IMR-90 (cell line): ENCODE measurements around the gene USP9X. TPM values are rescaled to one million over a fixed set of nuclear protein-coding genes. Genes with fewer than 3 reads are reported as not detected.

Experiments
- ATAC-seq: fragments of 200-7000 bp; cut with Tn5 transposase; 2 replicates; pipeline ENCODE4 v1.9.1; 2020; ENCODE audit warnings: low read depth, mild to moderate bottlenecking, moderate library complexity
- BruUV-seq: library from RNA; stranded (reverse); fragments of 400-500 nt; replicated peaks from 2 replicates; lab custom pipeline; 2021; lab: Mats Ljungman, UMichigan
- CTCF ChIA-PET: fragments of 300-600 bp; formaldehyde crosslinking; extraction: SDS; loops from one replicate; lab custom pipeline; 2021; ENCODE audit warnings: antibody characterized with exemption; lab: Yijun Ruan, JAX
- POLR2A ChIA-PET: fragments of 300-600 bp; sonication (Branson Sonifier 250); formaldehyde crosslinking; loops from one replicate; lab custom pipeline; 2022; ENCODE audit warnings: antibody characterized with exemption; ENCODE audit not compliant: unreplicated experiment; lab: Charles Lee
- DNase-seq: peaks from one replicate; pipeline ENCODE4 v3.0.0; 2013
- H2AFZ ChIP-seq: replicated peaks from 2 replicates; pipeline ENCODE3; 2013; ENCODE audit warnings: low read length, mild to moderate bottlenecking; ENCODE audit not compliant: poor library complexity
- H2AK5ac ChIP-seq: 2 replicates; pipeline ENCODE4 v1.6.1; 2013; ENCODE audit warnings: low read depth, low read length, inconsistent platforms
- H2AK9ac ChIP-seq: replicated peaks from 2 replicates; pipeline ENCODE3; 2013; ENCODE audit warnings: mild to moderate bottlenecking, low read depth, low read length, moderate library complexity; ENCODE audit not compliant: poor library complexity
- H2BK120ac ChIP-seq: 2 replicates; pipeline ENCODE4 v1.6.1; 2013; ENCODE audit warnings: low read depth, low read length, inconsistent platforms
- H2BK15ac ChIP-seq: 3 replicates; pipeline ENCODE4 v1.6.1; 2013; ENCODE audit warnings: low read depth, low read length, inconsistent platforms
- H2BK20ac ChIP-seq: 2 replicates; pipeline ENCODE4 v1.6.1; 2013; ENCODE audit warnings: low read depth, mild to moderate bottlenecking, inconsistent platforms, low read length, moderate library complexity
- H2BK5ac ChIP-seq: 2 replicates; pipeline ENCODE4 v1.6.1; 2013; ENCODE audit warnings: mild to moderate bottlenecking, low read depth, low read length, inconsistent platforms; ENCODE audit not compliant: poor library complexity, severe bottlenecking
- H3K14ac ChIP-seq: replicated peaks from 2 replicates; pipeline ENCODE4 v1.6.1; 2013; ENCODE audit warnings: low read depth, low read length, inconsistent platforms
- H3K18ac ChIP-seq: 2 replicates; pipeline ENCODE4 v1.6.1; 2013; ENCODE audit warnings: low read depth, low read length, control low read depth
- H3K23ac ChIP-seq: 2 replicates; pipeline ENCODE4 v1.6.1; 2013; ENCODE audit warnings: low read depth, low read length, inconsistent platforms
- H3K27ac ChIP-seq: 2 replicates; pipeline ENCODE4 v1.5.1; 2013; ENCODE audit warnings: mild to moderate bottlenecking, control low read depth, low read length; ENCODE audit not compliant: insufficient read depth
- H3K27me3 ChIP-seq: 2 replicates; pipeline ENCODE4 v1.6.1; 2013; ENCODE audit warnings: low read length; ENCODE audit not compliant: control insufficient read depth, insufficient read depth
- H3K36me3 ChIP-seq: 2 replicates; pipeline ENCODE4 v1.6.1; 2013; ENCODE audit warnings: low read length, mixed read lengths; ENCODE audit not compliant: control insufficient read depth, insufficient read depth
- H3K4ac ChIP-seq: 2 replicates; pipeline ENCODE4 v1.6.1; 2013; ENCODE audit warnings: low read depth, low read length, inconsistent platforms
- H3K4me1 ChIP-seq: 2 replicates; pipeline ENCODE4 v1.6.1; 2013; ENCODE audit warnings: low read length, mixed read lengths; ENCODE audit not compliant: control insufficient read depth, insufficient read depth
- H3K4me2 ChIP-seq: 2 replicates; pipeline ENCODE4 v1.6.1; 2013; ENCODE audit warnings: low read depth, mild to moderate bottlenecking, control low read depth, low read length, moderate library complexity
- H3K4me3 ChIP-seq: 2 replicates; pipeline ENCODE4 v1.5.1; 2013; ENCODE audit warnings: low read depth, mild to moderate bottlenecking, control low read depth, low read length, moderate library complexity; ENCODE audit not compliant: insufficient read depth
- H3K56ac ChIP-seq: 2 replicates; pipeline ENCODE4 v1.6.1; 2013; ENCODE audit warnings: low read length, inconsistent platforms; ENCODE audit not compliant: insufficient read depth; ENCODE audit errors: extremely low read depth
- H3K79me1 ChIP-seq, 2 experiments: 2 replicates each; pipeline ENCODE4 v1.6.1; 2013; ENCODE audit warnings: low read length in 2 of 2, inconsistent platforms in 1 of 2, low read depth in 1 of 2
- H3K9ac ChIP-seq: 2 replicates; pipeline ENCODE4 v1.6.1; 2013; ENCODE audit warnings: low read depth, low read length, control low read depth
- H3K9me1 ChIP-seq: 2 replicates; pipeline ENCODE4 v1.6.1; 2013; ENCODE audit warnings: low read length, inconsistent platforms; ENCODE audit not compliant: insufficient read depth
- H3K9me3 ChIP-seq: 2 replicates; pipeline ENCODE4 v1.6.1; 2013; ENCODE audit warnings: low read length; ENCODE audit not compliant: control insufficient read depth, insufficient read depth
- H4K20me1 ChIP-seq: 2 replicates; pipeline ENCODE4 v1.6.1; 2013; ENCODE audit warnings: low read length, inconsistent platforms; ENCODE audit not compliant: insufficient read depth
- H4K5ac ChIP-seq: 2 replicates; pipeline ENCODE4 v1.6.1; 2013; ENCODE audit warnings: mild to moderate bottlenecking, low read depth, low read length, control low read depth
- H4K8ac ChIP-seq, 2 experiments: 2 replicates each; pipeline ENCODE4 v1.6.1; 2013; ENCODE audit warnings: low read depth in 2 of 2, low read length in 2 of 2, control low read depth in 1 of 2, inconsistent platforms in 1 of 2
- H4K91ac ChIP-seq: 2 replicates; pipeline ENCODE4 v1.6.1; 2013; ENCODE audit warnings: low read depth, low read length, inconsistent platforms; ENCODE audit not compliant: insufficient read depth
- BHLHE40 ChIP-seq: fragments of 150-350 bp; IDR thresholded peaks from 2 replicates; pipeline ENCODE4 v1.6.1; 2016; ENCODE audit warnings: mild to moderate bottlenecking, low read depth, low read length
- CEBPB ChIP-seq: IDR thresholded peaks from 2 replicates; pipeline ENCODE4 v1.6.1; 2012; ENCODE audit warnings: low read depth, low read length, improper control_type of control experiment
- CHD1 ChIP-seq: IDR thresholded peaks from 2 replicates; pipeline ENCODE4 v1.6.1; 2012; ENCODE audit warnings: low read depth, low read length, improper control_type of control experiment
- CTCF ChIP-seq: conservative IDR thresholded peaks from 2 replicates; pipeline ENCODE4 v1.5.1; 2012; ENCODE audit warnings: mild to moderate bottlenecking, low read depth, low read length, improper control_type of control experiment
- ELK1 ChIP-seq: fragments of 150-350 bp; IDR thresholded peaks from 2 replicates; pipeline ENCODE4 v1.6.1; 2016; ENCODE audit warnings: low read depth, mild to moderate bottlenecking, low read length, moderate library complexity, borderline replicate concordance
- FOS ChIP-seq: fragments of 150-350 bp; IDR thresholded peaks from 2 replicates; pipeline ENCODE4 v1.6.1; 2016; ENCODE audit warnings: low read depth, low read length
- MAFK ChIP-seq: IDR thresholded peaks from 2 replicates; pipeline ENCODE4 v1.6.1; 2012; ENCODE audit warnings: low read depth, low read length, improper control_type of control experiment
- MAZ ChIP-seq: IDR thresholded peaks from 2 replicates; pipeline ENCODE4 v1.6.1; 2012; ENCODE audit warnings: low read depth, mild to moderate bottlenecking, low read length, improper control_type of control experiment, moderate library complexity, borderline replicate concordance
- MXI1 ChIP-seq: IDR thresholded peaks from 2 replicates; pipeline ENCODE4 v1.6.1; 2012; ENCODE audit warnings: low read depth, mild to moderate bottlenecking, low read length, moderate library complexity, borderline replicate concordance
- NFE2L2 ChIP-seq: fragments of 150-350 bp; IDR thresholded peaks from 2 replicates; pipeline ENCODE4 v1.6.1; 2016; ENCODE audit warnings: low read depth, mild to moderate bottlenecking, low read length
- POLR2A ChIP-seq: IDR thresholded peaks from 2 replicates; pipeline ENCODE4 v1.6.1; 2012; ENCODE audit warnings: mild to moderate bottlenecking, low read depth, low read length
- RAD21 ChIP-seq: IDR thresholded peaks from 2 replicates; pipeline ENCODE4 v1.6.1; 2012; ENCODE audit warnings: low read length, improper control_type of control experiment
- RCOR1 ChIP-seq: IDR thresholded peaks from 2 replicates; pipeline ENCODE4 v1.6.1; 2012; ENCODE audit warnings: mild to moderate bottlenecking, low read length, improper control_type of control experiment; ENCODE audit not compliant: insufficient replicate concordance
- RFX5 ChIP-seq: IDR thresholded peaks from 2 replicates; pipeline ENCODE4 v1.8.0; 2012; ENCODE audit warnings: low read depth, mild to moderate bottlenecking, low read length, moderate library complexity
- SMC3 ChIP-seq: fragments of 150-350 bp; IDR thresholded peaks from 2 replicates; pipeline ENCODE4 v1.6.1; 2016; ENCODE audit warnings: low read depth, mild to moderate bottlenecking, antibody characterized with exemption, low read length, moderate library complexity
- USF2 ChIP-seq: fragments of 150-350 bp; IDR thresholded peaks from 2 replicates; pipeline ENCODE4 v1.6.1; 2017; ENCODE audit warnings: mild to moderate bottlenecking, antibody characterized with exemption, low read length, low read depth
- dilution Hi-C: fragments of 300-500 bp; cut with HindIII; formaldehyde crosslinking; loops from one replicate; pipeline ENCODE4 v1.14.3; 2018; ENCODE audit warnings: low sequenced_read_pairs; ENCODE audit not compliant: unreplicated experiment
- in situ Hi-C: fragments of 300-500 bp; cut with MboI; formaldehyde crosslinking; loops from 3 replicates; pipeline ENCODE4 v1.14.3; 2019; ENCODE audit warnings: low sequenced_read_pairs, inconsistent platforms, mixed read lengths
- intact Hi-C: fragments of 100-400 bp; cut with micrococcal nuclease; formaldehyde crosslinking; loops from 2 replicates; pipeline ENCODE4 v1.10.0; 2022
- polyA plus RNA-seq, 3 experiments: library from polyadenylated mRNA; depleted of rRNA; stranded (reverse); fragments of >200 nt; gene quantifications; 2 replicates each; pipeline ENCODE4 v1.2.3, GENCODE V29; 2012; ENCODE audit warnings: low replicate concordance in 1 of 3
- total RNA-seq: library from RNA; depleted of rRNA; stranded (reverse); fragments of >200 nt; gene quantifications from 2 replicates; pipeline ENCODE4 v1.2.3, GENCODE V29; 2012

The USP9X gene
- total and polyA plus RNA-seq, 2 of the 4 experiments (the other 2 are of a cell fraction), result 17.5 to 104 TPM

- H3K9me3 ChIP-seq, result no peaks in the 10 kb centered on the region
- no peak overlapping the region for H3K9ac ChIP-seq
- H2BK5ac ChIP-seq, result no peak overlapping the region
- no peak overlapping the region for H2BK15ac ChIP-seq
- no peak overlapping the region for H3K23ac ChIP-seq
- no peak overlapping the region for H3K14ac ChIP-seq
- no peak overlapping the region for H3K27ac ChIP-seq
- TF ChIP-seq BHLHE40 (no peak), CHD1 (no peak), RAD21 (no peak), MAZ (no peak), FOS (no peak), NFE2L2 (no peak), RCOR1 (no peak), POLR2A (no peak), SMC3 (no peak), MAFK (no peak), CEBPB (no peak), RFX5 (no peak), USF2 (no peak), MXI1 (no peak), ELK1 (no peak), CTCF (no peak)
- no peak overlapping the region for H2BK20ac ChIP-seq
- no peaks in the 10 kb centered on the region for H3K27me3 ChIP-seq
- no peaks in the 10 kb centered on the region for H4K20me1 ChIP-seq
- no peak overlapping the region for H2AFZ ChIP-seq
- no peak for DNase-seq
- H3K4me1 ChIP-seq, result no peaks in the 10 kb centered on the region
- H3K4me2 ChIP-seq, result no peak overlapping the region
- no TSS peak for BruUV-seq
- CTCF ChIA-PET, result no interaction called here
- H4K5ac ChIP-seq, result no peak overlapping the region
- H3K79me1 ChIP-seq, result no peaks in the 10 kb centered on the region
- H2AK5ac ChIP-seq, result no peak overlapping the region
- POLR2A ChIA-PET, result interaction anchor here (0.6 kb wide), 1 partner anchor 8 kb away, joined by 3 read pairs; no protein-coding TSS in a partner anchor
- in situ Hi-C loops, result loop anchor here (25.0 kb wide), 1 partner anchor 574 kb away; no protein-coding TSS in a partner anchor
- no peak overlapping the region for H3K4ac ChIP-seq
- no peak overlapping the region for H4K91ac ChIP-seq
- no peak overlapping the region for H3K56ac ChIP-seq
- no peak overlapping the region for H3K4me3 ChIP-seq
- peaks cover 6% of the 10 kb centered on the region for H3K36me3 ChIP-seq
- H3K18ac ChIP-seq, result no peak overlapping the region
- dilution Hi-C loops, result no loop called here
- H2BK120ac ChIP-seq, result no peak overlapping the region
- intact Hi-C loops, result no loop called here
- H4K8ac ChIP-seq, result no peak overlapping the region
- ATAC-seq, result no peak
- H3K9me1 ChIP-seq, result no peaks in the 10 kb centered on the region
- H2AK9ac ChIP-seq, result no peak overlapping the region
Observed at GRCh38 chrX:41236629-41237028, 151.4 kb downstream of the USP9X start.
